Vagina (tissue), 2 donors: ENCODE results near the gene CAMK2A. TPM values are rescaled to one million over a fixed set of nuclear protein-coding genes. Genes with fewer than 3 reads are reported as not detected.

Experiments
- DNase-seq, 2 donors: peaks; one replicate each; pipeline ENCODE4 v3.0.0-alpha.2; 2017; ENCODE audit errors: extremely low spot score in 2 of 2
- H3K27ac ChIP-seq: fragments of 200-600 bp; sonication (generic); one replicate; pipeline ENCODE4 v1.5.1; 2019
- H3K27me3 ChIP-seq: fragments of 200-600 bp; sonication (generic); one replicate; pipeline ENCODE4 v1.5.1; 2019
- H3K36me3 ChIP-seq, 2 donors: fragments of 200-600 bp; sonication (generic); one replicate each; pipeline ENCODE4 v1.5.1; 2017 to 2019
- H3K4me1 ChIP-seq: fragments of 200-600 bp; sonication (generic); one replicate; pipeline ENCODE4 v1.5.1; 2019
- H3K4me3 ChIP-seq, 2 donors: fragments of 200-600 bp; sonication (generic); 1 replicate in 1 of 2; 2 replicates in 1 of 2; pipeline ENCODE4 v1.5.1; 2016 to 2019
- H3K9me3 ChIP-seq: fragments of 200-600 bp; sonication (generic); one replicate; pipeline ENCODE4 v1.5.1; 2019
- CTCF ChIP-seq, 3 experiments: fragments of 450-650 bp in 2 of 3; fragments of 200-600 bp in 1 of 3; sonication (generic) in 1 of 3; IDR thresholded peaks; one replicate each; pipeline ENCODE4 v1.5.1; 2017 to 2019; ENCODE audit warnings: antibody characterized with exemption in 3 of 3, mild to moderate bottlenecking in 2 of 3, moderate library complexity in 2 of 3
- POLR2A ChIP-seq, 2 donors: fragments of 450-650 bp; IDR thresholded peaks; one replicate each; pipeline ENCODE4 v1.6.1; 2017; ENCODE audit warnings: antibody characterized with exemption in 2 of 2, mild to moderate bottlenecking in 2 of 2, moderate library complexity in 2 of 2
- POLR2AphosphoS5 ChIP-seq, 2 donors: sonication (generic); formaldehyde crosslinking; IDR thresholded peaks; one replicate each; pipeline ENCODE4 v1.9.0; 2017; ENCODE audit warnings: antibody characterized with exemption in 2 of 2, mild to moderate bottlenecking in 2 of 2, low read depth in 1 of 2; ENCODE audit not compliant: insufficient read depth in 1 of 2
- intact Hi-C: fragments of 100-400 bp; cut with DNase I; formaldehyde crosslinking; loops from one replicate; pipeline ENCODE4 v1.15.1; 2023
- total RNA-seq: library from RNA; depleted of rRNA; stranded (reverse); fragments of >200 nt; gene quantifications from one replicate; pipeline ENCODE4 v1.2.3, GENCODE V29; 2016

Gene CAMK2A
- total RNA-seq, 1 donor from 2014 or later = 0.49 TPM

- no peaks in the 10 kb centered on the region for H3K27me3 ChIP-seq
- no peaks in the 10 kb centered on the region for H3K36me3 ChIP-seq
- TF ChIP-seq CTCF (IDR thresholded peaks at IDR 0.05) (no peak), POLR2A (IDR thresholded peaks at IDR 0.05) (no peak), POLR2AphosphoS5 (IDR thresholded peaks at IDR 0.05; ENCODE audit: insufficient read depth in 1 of 2, low read depth in 1 of 2) (no peak)
- no peaks in the 10 kb centered on the region for H3K9me3 ChIP-seq
- H3K27ac ChIP-seq = no peak overlapping the region
- H3K4me3 ChIP-seq = no peak overlapping the region
- H3K4me1 ChIP-seq = no peaks in the 10 kb centered on the region
- intact Hi-C loops = no loop called here
- no peak for DNase-seq
Observed at GRCh38 chr5:150195736-150196485, 93.7 kb downstream of the CAMK2A start.

- no peaks in the 10 kb centered on the region for H3K9me3 ChIP-seq
- no peak for TF ChIP-seq POLR2AphosphoS5 (IDR thresholded peaks at IDR 0.05; ENCODE audit: insufficient read depth in 1 of 2, low read depth in 1 of 2)
- no peak for TF ChIP-seq POLR2A (IDR thresholded peaks at IDR 0.05)
- no peak for TF ChIP-seq CTCF (IDR thresholded peaks at IDR 0.05)
- peaks cover 9% of the 10 kb centered on the region for H3K4me1 ChIP-seq
- H3K27ac ChIP-seq = no peak overlapping the region
- H3K4me3 ChIP-seq = no peak overlapping the region
- H3K27me3 ChIP-seq = no peaks in the 10 kb centered on the region
- intact Hi-C loops = no loop called here
- no peak for DNase-seq
- no peaks in the 10 kb centered on the region for H3K36me3 ChIP-seq
Observed at GRCh38 chr5:150192462-150192861, 97.1 kb downstream of the CAMK2A start.

- Histone ChIP-seq H3K27me3 (no peaks in the 10 kb centered on the region), H3K4me3 (no peak overlapping the region), H3K9me3 (no peaks in the 10 kb centered on the region), H3K4me1 (peaks cover 9% of the 10 kb centered on the region), H3K27ac (no peak overlapping the region), H3K36me3 (no peaks in the 10 kb centered on the region)
- no peak for DNase-seq
- TF ChIP-seq POLR2A (IDR thresholded peaks at IDR 0.05) = no peak
- intact Hi-C loops = no loop called here
Observed at GRCh38 chr5:150190987-150191386, 98.6 kb downstream of the CAMK2A start.

GRCh38 chr5:150190503-150190979 is 99.0 kb downstream of the CAMK2A start:
- Histone ChIP-seq H3K9me3 (no peaks in the 10 kb centered on the region), H3K27me3 (no peaks in the 10 kb centered on the region), H3K4me1 (peaks cover 9% of the 10 kb centered on the region), H3K27ac (no peak overlapping the region), H3K4me3 (no peak overlapping the region), H3K36me3 (no peaks in the 10 kb centered on the region)
- TF ChIP-seq POLR2AphosphoS5 (IDR thresholded peaks at IDR 0.05; ENCODE audit: insufficient read depth in 1 of 2, low read depth in 1 of 2) = no peak
- TF ChIP-seq POLR2A (IDR thresholded peaks at IDR 0.05) = no peak
- no peak for TF ChIP-seq CTCF (IDR thresholded peaks at IDR 0.05)
- no peak for DNase-seq
- intact Hi-C loops = no loop called here

GRCh38 chr5:150189728-150190502 is 99.7 kb downstream of the CAMK2A start, which contains the start of gene SLC6A7:
TSS of gene SLC6A7 (plus strand) at chr5:150190062. CDS start at chr5:150190328, 266 bp downstream.
- DNase-seq = no peak
- H3K9me3 ChIP-seq = no peaks in the 10 kb centered on the region
- H3K27me3 ChIP-seq = no peaks in the 10 kb centered on the region
- no peaks in the 10 kb centered on the region for H3K36me3 ChIP-seq
- H3K4me3 ChIP-seq = peak within 1 kb of the TSS in 1 of 2 donors; percentile 29
- TF ChIP-seq CTCF (IDR thresholded peaks at IDR 0.05) = no peak
- no peak for TF ChIP-seq POLR2A (IDR thresholded peaks at IDR 0.05)
- TF ChIP-seq POLR2AphosphoS5 (IDR thresholded peaks at IDR 0.05; ENCODE audit: insufficient read depth in 1 of 2, low read depth in 1 of 2) = no peak
- peaks cover 9% of the 10 kb centered on the region for H3K4me1 ChIP-seq
- intact Hi-C loops = no loop called here
- no peak within 1 kb of the TSS for H3K27ac ChIP-seq
